ENCODE measurements around the gene BRINP1.

- TF ChIP-seq CTCF (conservative IDR thresholded peaks at IDR 0.05; ENCODE audit: low read depth, low read length) = no peak
- TF ChIP-seq EZH2 (IDR thresholded peaks at IDR 0.05; ENCODE audit: borderline replicate concordance, low read depth, low read length, poor library complexity, severe bottlenecking) = no peak
Observed at GRCh38 chr9:119332522-119332921, 36.7 kb downstream of the BRINP1 start.
